GM21717 (cell line): ENCODE measurements around the gene TMEM204.
"Not testable (repeated sequence)": the region's sequence is repeated elsewhere in the genome, so short reads cannot be mapped to it uniquely, and the experiment has no call there.

Experiments
- ATAC-seq: cut with Tn5 transposase; IDR thresholded peaks from one replicate; pipeline ENCODE4 v1.9.1; 2021; ENCODE audit warnings: mild to moderate bottlenecking, moderate library complexity; ENCODE audit not compliant: unreplicated experiment

The TMEM204 gene

DNA sequence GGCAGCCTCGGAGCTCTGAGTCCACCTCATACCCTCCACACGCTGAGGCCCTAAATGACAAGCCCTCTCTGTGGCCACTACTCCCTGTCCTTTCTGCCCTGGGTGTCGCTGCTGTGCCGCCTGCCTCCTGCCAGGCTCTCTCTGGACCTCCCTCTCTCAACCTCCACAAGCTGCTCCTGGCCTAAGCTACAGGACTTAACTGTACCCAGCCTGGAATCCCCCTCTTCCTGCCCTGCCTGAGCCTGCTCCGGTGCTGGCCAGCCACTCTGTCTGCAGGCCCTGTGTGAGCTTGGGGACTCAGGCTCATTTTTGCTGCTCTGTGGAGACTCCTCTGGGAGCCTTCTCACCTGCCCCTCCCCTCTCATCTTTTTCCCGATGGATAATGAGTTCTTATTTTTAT, 56.9 kb downstream of the TMEM204 start:
- no peak for ATAC-seq

- ATAC-seq: no peak
Measured at GRCh38 chr16:1590930-1591705, 57.7 kb downstream of the TMEM204 start.

GRCh38 chr16:1592446-1592845, 59.0 kb downstream of the TMEM204 start:
- no peak for ATAC-seq

DNA sequence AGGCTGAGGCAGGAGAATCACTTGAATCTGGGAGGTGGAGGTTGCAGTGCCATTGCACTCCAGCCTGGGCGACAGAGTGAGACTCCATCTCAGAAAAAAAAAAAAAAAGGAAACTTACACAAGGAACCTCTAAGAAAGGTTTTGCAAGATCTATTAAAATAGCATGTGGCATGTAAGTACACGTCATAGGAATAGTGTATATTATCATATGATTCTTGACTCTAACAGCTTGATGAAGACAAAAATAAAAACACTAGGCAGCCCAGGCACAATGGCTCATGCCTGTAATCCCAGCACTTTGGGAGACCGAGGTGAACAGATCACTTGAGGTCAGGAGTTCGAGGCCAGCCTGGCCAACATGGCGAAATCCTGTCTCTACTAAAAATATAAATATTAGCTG, 62.0 kb downstream of the TMEM204 start:
- ATAC-seq: not testable (repeated sequence)

GRCh38 chr16:1596516-1596915, 63.0 kb downstream of the TMEM204 start:
- ATAC-seq: no peak

DNA sequence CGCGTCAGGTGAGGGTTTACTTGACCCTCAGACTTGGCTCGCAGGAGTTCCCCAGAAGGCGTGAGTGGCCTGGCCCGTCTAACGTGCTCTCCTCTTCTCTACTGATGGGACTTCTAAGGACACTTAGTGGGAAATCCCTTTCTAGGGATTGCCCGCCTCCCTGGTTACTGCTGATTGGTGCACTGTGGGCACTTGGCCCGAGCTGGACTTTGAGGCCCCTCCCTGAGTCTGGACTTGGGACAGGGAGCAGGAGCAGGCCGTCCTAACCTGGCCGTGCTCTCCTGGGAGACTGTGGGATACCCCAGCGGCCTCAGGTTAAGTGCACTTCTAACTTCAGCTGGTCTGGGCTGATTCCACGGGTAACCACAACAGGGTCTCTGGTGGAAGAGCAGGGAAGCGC, 63.7 kb downstream of the TMEM204 start:
- no peak for ATAC-seq

- no peak for ATAC-seq
Measured at GRCh38 chr16:1601031-1601430, 67.6 kb downstream of the TMEM204 start.

DNA sequence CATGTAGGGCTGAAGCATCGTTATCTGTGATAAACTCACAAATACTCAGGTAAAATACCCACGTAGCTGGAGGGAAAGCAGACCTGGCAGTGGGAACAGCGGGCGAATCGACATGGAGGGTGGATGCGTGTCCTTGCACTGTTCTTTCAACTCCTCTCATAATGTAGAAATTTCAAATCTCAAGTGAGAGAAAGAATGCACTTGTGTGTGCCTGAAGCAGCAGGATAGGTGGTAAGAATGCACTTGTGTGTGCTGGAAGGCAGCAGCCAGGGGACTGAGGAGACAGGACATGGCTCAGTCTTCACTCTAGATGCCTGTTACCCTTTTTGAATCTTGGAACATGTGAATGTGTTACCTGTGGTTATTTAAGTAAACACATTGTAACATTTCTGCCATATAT, 68.0 kb downstream of the TMEM204 start:
- ATAC-seq: no peak

DNA sequence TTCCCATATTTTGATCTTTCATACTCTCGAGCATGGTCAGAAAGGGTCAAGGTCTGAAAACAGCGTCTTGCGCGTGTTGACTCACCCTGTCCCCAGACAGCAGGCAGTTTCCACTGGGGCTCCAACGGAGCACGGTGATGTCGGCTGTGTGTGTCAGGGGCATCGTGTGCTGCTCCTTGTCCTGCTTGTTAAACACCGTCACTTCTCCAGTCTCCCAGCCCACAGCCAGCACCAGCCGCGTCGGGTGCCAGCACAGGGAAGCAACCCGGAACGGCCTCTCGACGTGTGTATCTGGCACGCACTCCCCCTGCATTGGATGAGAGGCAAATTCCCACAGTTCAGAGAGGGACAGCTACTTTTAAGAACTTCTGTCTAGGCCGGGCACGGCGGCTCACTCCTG, 68.8 kb downstream of the TMEM204 start:
- ATAC-seq: no peak
